Measurements from ENCODE around the gene PCBP3.
"Not testable (repeated sequence)": the region's sequence is repeated elsewhere in the genome, so short reads cannot be mapped to it uniquely, and the experiment has no call there.

Gene PCBP3

DNA sequence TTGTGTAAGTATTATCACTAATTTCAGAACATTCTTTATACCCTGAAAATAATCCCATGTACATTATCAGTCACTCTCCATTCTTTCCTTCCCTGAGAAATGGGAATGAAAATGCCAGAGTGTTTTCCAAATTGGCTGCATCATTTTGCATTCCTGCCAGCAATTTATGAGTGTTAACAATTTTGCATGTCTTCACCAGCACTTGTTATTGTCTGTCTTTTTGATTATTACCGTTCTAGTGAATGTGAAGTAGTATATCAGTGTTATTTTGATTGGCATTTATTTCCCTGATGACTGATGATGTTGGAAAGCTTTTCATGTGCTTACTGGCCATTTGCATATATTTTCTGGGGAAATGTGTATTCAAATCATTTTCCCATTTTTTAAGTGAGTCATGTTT, 71.9 kb downstream of the PCBP3 start:
- H3K14ac ChIP-seq (ENCODE audit: low read length) = no peak overlapping the region
- H3K4ac ChIP-seq (ENCODE audit: low read depth, low read length) = no peak overlapping the region
- peaks cover 2% of the 10 kb centered on the region for H3K9me3 ChIP-seq (ENCODE audit: insufficient read depth, low read depth, low read length)
- H3K79me2 ChIP-seq (ENCODE audit: control insufficient read depth, insufficient read depth, low read length, poor library complexity) = no peaks in the 10 kb centered on the region
- no peak overlapping the region for H4K8ac ChIP-seq (ENCODE audit: low read depth, low read length)
- H4K12ac ChIP-seq (ENCODE audit: low read depth, low read length) = no peak overlapping the region
- H3K4me1 ChIP-seq (ENCODE audit: control insufficient read depth in 1 of 2, insufficient read depth in 2 of 2, low read length in 2 of 2) = no peaks in the 10 kb centered on the region
- H3K4me2 ChIP-seq (ENCODE audit: low read length) = no peak overlapping the region
- WGBS (ENCODE audit: extremely low coverage, insufficient coverage, insufficient read length) = no CpG with 5 or more reads among the region's 1 CpG
- no peak overlapping the region for H3K18ac ChIP-seq (ENCODE audit: low read length)
- H4K91ac ChIP-seq (ENCODE audit: low read depth, low read length) = no peak overlapping the region
- H3K79me1 ChIP-seq (ENCODE audit: low read length) = no peaks in the 10 kb centered on the region
- no peaks in the 10 kb centered on the region for H3K27me3 ChIP-seq (ENCODE audit: insufficient read depth, low read length)
- H2BK120ac ChIP-seq (ENCODE audit: insufficient read depth, low read length, poor library complexity) = no peak overlapping the region
- H3K36me3 ChIP-seq (ENCODE audit: control insufficient read depth in 1 of 2, insufficient read depth in 2 of 2, low read length in 2 of 2) = no peaks in the 10 kb centered on the region
- no peak for DNase-seq
- no peak overlapping the region for H2BK5ac ChIP-seq (ENCODE audit: low read depth, low read length, poor library complexity)
- no peak overlapping the region for H3K23ac ChIP-seq (ENCODE audit: low read length)
- H2AFZ ChIP-seq (ENCODE audit: insufficient read depth, low read length, poor library complexity) = no peak overlapping the region
- H3K4me3 ChIP-seq (ENCODE audit: low read depth, low read length) = no peak overlapping the region
- no peak overlapping the region for H3K27ac ChIP-seq (ENCODE audit: low read depth, low read length)
- no peak overlapping the region for H2BK12ac ChIP-seq (ENCODE audit: low read length)
- H2AK5ac ChIP-seq (ENCODE audit: low read length) = no peak overlapping the region
- H3K9ac ChIP-seq (ENCODE audit: low read length) = no peak overlapping the region

DNA sequence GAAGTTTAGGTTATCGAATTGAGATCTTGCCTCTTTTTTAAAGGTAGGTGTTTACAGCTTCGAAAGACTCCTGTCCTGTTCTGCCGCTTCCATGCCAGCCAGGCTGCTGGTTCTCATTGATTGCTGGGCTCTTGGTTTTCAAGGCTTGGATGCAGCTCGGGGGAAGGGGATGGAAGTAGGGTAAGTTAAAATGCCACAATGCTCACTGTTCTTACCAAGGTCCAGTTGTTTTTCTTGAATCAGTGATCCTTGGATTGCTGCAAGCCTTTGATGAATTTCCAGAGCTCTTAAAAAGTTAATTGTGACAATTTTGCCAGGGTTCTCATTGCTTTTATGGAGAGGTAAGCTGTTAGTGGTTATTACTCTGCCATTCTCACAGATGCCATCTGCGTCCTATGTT, 74.9 kb downstream of the PCBP3 start:
- H3K4me3 ChIP-seq (ENCODE audit: low read depth, low read length) = no peak overlapping the region
- H3K4me1 ChIP-seq (ENCODE audit: control insufficient read depth in 1 of 2, insufficient read depth in 2 of 2, low read length in 2 of 2) = no peaks in the 10 kb centered on the region
- no peak overlapping the region for H3K18ac ChIP-seq (ENCODE audit: low read length)
- WGBS (ENCODE audit: extremely low coverage, insufficient coverage, insufficient read length) = no CpG with 5 or more reads among the region's 5 CpGs
- no peak overlapping the region for H2BK12ac ChIP-seq (ENCODE audit: low read length)
- H3K79me1 ChIP-seq (ENCODE audit: low read length) = no peaks in the 10 kb centered on the region
- no peak overlapping the region for H2AFZ ChIP-seq (ENCODE audit: insufficient read depth, low read length, poor library complexity)
- no peaks in the 10 kb centered on the region for H3K27me3 ChIP-seq (ENCODE audit: insufficient read depth, low read length)
- no peak overlapping the region for H3K14ac ChIP-seq (ENCODE audit: low read length)
- no peak for DNase-seq
- peak overlapping the region; percentile 53 for H3K23ac ChIP-seq (ENCODE audit: low read length)
- no peak overlapping the region for H4K91ac ChIP-seq (ENCODE audit: low read depth, low read length)
- H3K36me3 ChIP-seq (ENCODE audit: control insufficient read depth in 1 of 2, insufficient read depth in 2 of 2, low read length in 2 of 2) = no peaks in the 10 kb centered on the region
- H3K9me3 ChIP-seq (ENCODE audit: insufficient read depth, low read depth, low read length) = peaks cover 2% of the 10 kb centered on the region
- H3K79me2 ChIP-seq (ENCODE audit: control insufficient read depth, insufficient read depth, low read length, poor library complexity) = no peaks in the 10 kb centered on the region
- H3K4ac ChIP-seq (ENCODE audit: low read depth, low read length) = no peak overlapping the region
- no peak overlapping the region for H2BK120ac ChIP-seq (ENCODE audit: insufficient read depth, low read length, poor library complexity)
- no peak overlapping the region for H3K9ac ChIP-seq (ENCODE audit: low read length)
- no peak overlapping the region for H3K27ac ChIP-seq (ENCODE audit: low read depth, low read length)
- no peak overlapping the region for H4K8ac ChIP-seq (ENCODE audit: low read depth, low read length)
- H3K4me2 ChIP-seq (ENCODE audit: low read length) = no peak overlapping the region
- no peak overlapping the region for H2BK5ac ChIP-seq (ENCODE audit: low read depth, low read length, poor library complexity)
- no peak overlapping the region for H4K12ac ChIP-seq (ENCODE audit: low read depth, low read length)
- no peak overlapping the region for H2AK5ac ChIP-seq (ENCODE audit: low read length)

DNA sequence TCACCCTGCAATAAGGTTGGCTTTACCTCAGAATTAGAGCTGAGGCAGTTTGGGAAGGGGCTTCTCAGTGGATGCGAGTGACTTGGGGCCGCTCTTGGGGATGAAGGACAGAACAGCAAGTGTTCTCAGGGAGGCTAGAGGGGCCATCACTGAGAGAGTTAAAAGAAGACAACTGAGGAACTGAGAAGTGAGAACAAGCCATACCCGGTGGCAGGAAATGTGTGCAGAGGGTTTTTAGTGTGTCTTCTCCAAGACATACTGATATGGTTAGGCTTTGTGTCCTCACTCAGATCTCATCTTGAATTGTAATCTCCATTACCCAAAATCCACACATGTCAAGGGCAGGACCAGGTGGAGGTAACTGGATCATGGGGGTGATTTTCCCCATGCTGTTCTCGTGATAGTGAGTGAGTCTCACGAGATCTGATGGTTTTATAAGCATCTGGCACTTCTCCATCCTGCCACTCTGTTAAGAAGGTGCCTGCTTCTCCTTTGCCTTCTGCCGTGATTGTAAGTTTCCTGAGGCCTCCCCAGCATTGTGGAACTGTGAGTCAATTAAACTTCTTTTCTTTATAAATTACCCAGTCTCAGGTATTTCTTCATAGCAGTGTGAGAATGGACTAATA, 75.8 kb downstream of the PCBP3 start:
- H2AFZ ChIP-seq (ENCODE audit: insufficient read depth, low read length, poor library complexity) = no peak overlapping the region
- no peak overlapping the region for H2BK12ac ChIP-seq (ENCODE audit: low read length)
- H3K27me3 ChIP-seq (ENCODE audit: insufficient read depth, low read length) = no peaks in the 10 kb centered on the region
- no peaks in the 10 kb centered on the region for H3K79me2 ChIP-seq (ENCODE audit: control insufficient read depth, insufficient read depth, low read length, poor library complexity)
- H4K12ac ChIP-seq (ENCODE audit: low read depth, low read length) = no peak overlapping the region
- H2AK5ac ChIP-seq (ENCODE audit: low read length) = no peak overlapping the region
- no peaks in the 10 kb centered on the region for H3K79me1 ChIP-seq (ENCODE audit: low read length)
- H3K18ac ChIP-seq (ENCODE audit: low read length) = no peak overlapping the region
- H2BK120ac ChIP-seq (ENCODE audit: insufficient read depth, low read length, poor library complexity) = no peak overlapping the region
- H3K4me2 ChIP-seq (ENCODE audit: low read length) = no peak overlapping the region
- no peak overlapping the region for H4K91ac ChIP-seq (ENCODE audit: low read depth, low read length)
- H3K4ac ChIP-seq (ENCODE audit: low read depth, low read length) = no peak overlapping the region
- H3K14ac ChIP-seq (ENCODE audit: low read length) = no peak overlapping the region
- WGBS (ENCODE audit: extremely low coverage, insufficient coverage, insufficient read length) = no CpG with 5 or more reads among the region's 6 CpGs
- no peak for DNase-seq
- no peak overlapping the region for H2BK5ac ChIP-seq (ENCODE audit: low read depth, low read length, poor library complexity)
- H4K8ac ChIP-seq (ENCODE audit: low read depth, low read length) = no peak overlapping the region
- no peaks in the 10 kb centered on the region for H3K9me3 ChIP-seq (ENCODE audit: insufficient read depth, low read depth, low read length)
- H3K27ac ChIP-seq (ENCODE audit: low read depth, low read length) = no peak overlapping the region
- H3K4me1 ChIP-seq (ENCODE audit: control insufficient read depth in 1 of 2, insufficient read depth in 2 of 2, low read length in 2 of 2) = no peaks in the 10 kb centered on the region
- no peak overlapping the region for H3K9ac ChIP-seq (ENCODE audit: low read length)
- H3K4me3 ChIP-seq (ENCODE audit: low read depth, low read length) = no peak overlapping the region
- peak overlapping the region; percentile 80 for H3K23ac ChIP-seq (ENCODE audit: low read length)
- H3K36me3 ChIP-seq (ENCODE audit: control insufficient read depth in 1 of 2, insufficient read depth in 2 of 2, low read length in 2 of 2) = no peaks in the 10 kb centered on the region

DNA sequence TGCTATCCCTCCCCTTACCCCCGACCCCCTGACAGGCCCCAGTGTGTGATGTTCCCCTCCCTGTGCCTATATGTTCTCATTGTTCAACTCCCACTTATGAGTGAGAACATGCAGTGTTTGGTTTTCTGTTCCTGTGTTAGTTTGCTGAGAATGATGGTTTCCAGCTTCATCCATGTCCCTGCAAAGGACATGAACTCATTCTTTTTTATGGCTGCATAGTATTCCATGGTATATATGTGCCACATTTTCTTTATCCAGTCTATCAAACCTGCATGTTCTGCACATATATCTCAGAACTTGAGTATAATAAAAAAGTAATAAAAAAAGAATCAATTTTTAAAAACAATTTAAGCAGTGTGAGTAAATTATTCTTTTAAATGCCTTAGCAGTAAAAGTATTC, 76.7 kb downstream of the PCBP3 start:
- no CpG with 5 or more reads among the region's 1 CpG for WGBS (ENCODE audit: extremely low coverage, insufficient coverage, insufficient read length)
- not testable (repeated sequence) for H3K4me2 ChIP-seq (ENCODE audit: low read length); H3K79me2 ChIP-seq (ENCODE audit: control insufficient read depth, insufficient read depth, low read length, poor library complexity); H4K91ac ChIP-seq (ENCODE audit: low read depth, low read length); H3K14ac ChIP-seq (ENCODE audit: low read length); H3K27ac ChIP-seq (ENCODE audit: low read depth, low read length); H2AK5ac ChIP-seq (ENCODE audit: low read length); H3K36me3 ChIP-seq (ENCODE audit: control insufficient read depth in 1 of 2, insufficient read depth in 2 of 2, low read length in 2 of 2); H2BK120ac ChIP-seq (ENCODE audit: insufficient read depth, low read length, poor library complexity); H2BK12ac ChIP-seq (ENCODE audit: low read length); H3K9ac ChIP-seq (ENCODE audit: low read length); H3K4ac ChIP-seq (ENCODE audit: low read depth, low read length); H3K79me1 ChIP-seq (ENCODE audit: low read length); H2AFZ ChIP-seq (ENCODE audit: insufficient read depth, low read length, poor library complexity); H3K4me3 ChIP-seq (ENCODE audit: low read depth, low read length); H3K18ac ChIP-seq (ENCODE audit: low read length); H2BK5ac ChIP-seq (ENCODE audit: low read depth, low read length, poor library complexity); H3K27me3 ChIP-seq (ENCODE audit: insufficient read depth, low read length); H3K23ac ChIP-seq (ENCODE audit: low read length); DNase-seq; H4K8ac ChIP-seq (ENCODE audit: low read depth, low read length); H3K4me1 ChIP-seq (ENCODE audit: control insufficient read depth in 1 of 2, insufficient read depth in 2 of 2, low read length in 2 of 2); H3K9me3 ChIP-seq (ENCODE audit: insufficient read depth, low read depth, low read length); H4K12ac ChIP-seq (ENCODE audit: low read depth, low read length)
